Measurements from ENCODE around the gene AVPR2.

AVPR2 gene

GRCh38 chrX:153874085-153874365 is 30.4 kb upstream of the AVPR2 start:
- Histone ChIP-seq H3K9me2 (replicated peaks; ENCODE audit: insufficient read depth, low read length) (no peaks in the 10 kb centered on the region), H3F3A (ENCODE audit: insufficient read depth, low read length) (no peaks in the 10 kb centered on the region), H3K4me1 (ENCODE audit: low read length) (no peaks in the 10 kb centered on the region), H3K27ac (ENCODE audit: low read length) (no peak overlapping the region), H3K79me2 (ENCODE audit: low read length) (no peaks in the 10 kb centered on the region), H3K9me3 (replicated peaks; ENCODE audit: insufficient read depth, low read length) (no peaks in the 10 kb centered on the region), H3K4me3 (ENCODE audit: low read length) (no peak overlapping the region), H2AFZ (ENCODE audit: low read length) (no peak overlapping the region), H3K4me2 (ENCODE audit: low read depth, low read length) (no peak overlapping the region), H3K27me3 (replicated peaks; ENCODE audit: insufficient read depth, low read length) (peaks cover 29% of the 10 kb centered on the region), H3K9ac (ENCODE audit: low read length) (no peak overlapping the region), H4K20me1 (ENCODE audit: insufficient read depth, low read length) (no peaks in the 10 kb centered on the region), H3K36me3 (replicated peaks; ENCODE audit: insufficient read depth, low read length) (no peaks in the 10 kb centered on the region)
- DNase-seq, result no peak
- TF ChIP-seq EZH2phosphoT487 (IDR thresholded peaks at IDR 0.05; ENCODE audit: low read length) (no peak), CTCF (IDR thresholded peaks at IDR 0.05; ENCODE audit: low read length) (no peak)

GRCh38 chrX:153874366-153875125 is 29.9 kb upstream of the AVPR2 start:
- Histone ChIP-seq H3K4me3 (ENCODE audit: low read length) (no peak overlapping the region), H3K9me2 (replicated peaks; ENCODE audit: insufficient read depth, low read length) (no peaks in the 10 kb centered on the region), H3K79me2 (ENCODE audit: low read length) (no peaks in the 10 kb centered on the region), H3K4me2 (ENCODE audit: low read depth, low read length) (no peak overlapping the region), H3K9ac (ENCODE audit: low read length) (no peak overlapping the region), H3K36me3 (replicated peaks; ENCODE audit: insufficient read depth, low read length) (no peaks in the 10 kb centered on the region), H3K27ac (ENCODE audit: low read length) (no peak overlapping the region), H3K27me3 (replicated peaks; ENCODE audit: insufficient read depth, low read length) (peaks cover 27% of the 10 kb centered on the region), H3K9me3 (replicated peaks; ENCODE audit: insufficient read depth, low read length) (no peaks in the 10 kb centered on the region), H3K4me1 (ENCODE audit: low read length) (no peaks in the 10 kb centered on the region), H4K20me1 (ENCODE audit: insufficient read depth, low read length) (no peaks in the 10 kb centered on the region), H3F3A (ENCODE audit: insufficient read depth, low read length) (no peaks in the 10 kb centered on the region), H2AFZ (ENCODE audit: low read length) (no peak overlapping the region)
- TF ChIP-seq EZH2 (optimal IDR thresholded peaks at IDR 0.05; ENCODE audit: low read depth, low read length), result no peak
- TF ChIP-seq EZH2phosphoT487 (IDR thresholded peaks at IDR 0.05; ENCODE audit: low read length), result no peak
- TF ChIP-seq CTCF (IDR thresholded peaks at IDR 0.05; ENCODE audit: low read length), result no peak
- no peak for DNase-seq

- Histone ChIP-seq H3K36me3 (replicated peaks; ENCODE audit: insufficient read depth, low read length) (no peaks in the 10 kb centered on the region), H3F3A (ENCODE audit: insufficient read depth, low read length) (no peaks in the 10 kb centered on the region), H2AFZ (ENCODE audit: low read length) (no peak overlapping the region), H3K9me2 (replicated peaks; ENCODE audit: insufficient read depth, low read length) (no peaks in the 10 kb centered on the region), H3K27ac (ENCODE audit: low read length) (no peak overlapping the region), H3K79me2 (ENCODE audit: low read length) (no peaks in the 10 kb centered on the region), H3K27me3 (replicated peaks; ENCODE audit: insufficient read depth, low read length) (peaks cover 30% of the 10 kb centered on the region), H3K9ac (ENCODE audit: low read length) (no peak overlapping the region), H3K4me1 (ENCODE audit: low read length) (no peaks in the 10 kb centered on the region), H3K4me3 (ENCODE audit: low read length) (no peak overlapping the region), H3K4me2 (ENCODE audit: low read depth, low read length) (no peak overlapping the region), H3K9me3 (replicated peaks; ENCODE audit: insufficient read depth, low read length) (no peaks in the 10 kb centered on the region), H4K20me1 (ENCODE audit: insufficient read depth, low read length) (no peaks in the 10 kb centered on the region)
- peak; percentile 46 for DNase-seq
- no peak for TF ChIP-seq EZH2 (optimal IDR thresholded peaks at IDR 0.05; ENCODE audit: low read depth, low read length)
- no peak for TF ChIP-seq CTCF (IDR thresholded peaks at IDR 0.05; ENCODE audit: low read length)
- no peak for TF ChIP-seq EZH2phosphoT487 (IDR thresholded peaks at IDR 0.05; ENCODE audit: low read length)
Observed at GRCh38 chrX:153875391-153876111, 28.9 kb upstream of the AVPR2 start.
